Breast epithelium (tissue), 3 donors: ENCODE measurements around the gene PARD3B.

Experiments
- CTCF ChIP-seq, 3 donors: fragments of 450-650 bp; IDR thresholded peaks; one replicate each; pipeline ENCODE4 v1.5.1; 2016 to 2017; ENCODE audit warnings: antibody characterized with exemption in 3 of 3, mild to moderate bottlenecking in 3 of 3, moderate library complexity in 3 of 3
- POLR2A ChIP-seq: fragments of 450-650 bp; IDR thresholded peaks from one replicate; pipeline ENCODE4 v1.6.1; 2016; ENCODE audit warnings: antibody characterized with exemption, mild to moderate bottlenecking, moderate library complexity
- POLR2AphosphoS5 ChIP-seq, 3 donors: sonication (generic); formaldehyde crosslinking; IDR thresholded peaks; one replicate each; pipeline ENCODE4 v1.6.1; 2017; ENCODE audit warnings: antibody characterized with exemption in 3 of 3

GRCh38 chr2:205288686-205289085, 743.4 kb downstream of the PARD3B start:
- TF ChIP-seq CTCF (IDR thresholded peaks at IDR 0.05) (no peak), POLR2AphosphoS5 (IDR thresholded peaks at IDR 0.05) (no peak), POLR2A (no peak)
